Pancreas (tissue), 10 donors: ENCODE data around the gene HMGXB3. TPM values are rescaled to one million over a fixed set of nuclear protein-coding genes. Genes with fewer than 3 reads are reported as not detected.
A peak's percentile ranks its signal among the peaks of the same experiment; 100 is the strongest.

Experiments used
- ATAC-seq, 4 donors: fragments of 200-7000 bp; cut with Tn5 transposase; one replicate each; pipeline versions ENCODE4 v1.8.0 to v1.9.1; 2020; ENCODE audit warnings: mild to moderate bottlenecking in 4 of 4, moderate library complexity in 4 of 4
- DNase-seq, 6 donors: peaks; one replicate each; pipeline ENCODE4 v3.0.0-alpha.2; 2020
- FAIRE-seq: peaks from 2 replicates; lab custom pipeline; 2012; peaks lifted over from hg19 to GRCh38; lab: Jason Lieb, UNC
- H3K27ac ChIP-seq, 4 donors: fragments of 200-600 bp; sonication (generic); 1 replicate in 3 of 4; 2 replicates in 1 of 4; pipeline versions ENCODE4 v1.5.0 to v1.8.0; 2020
- H3K27me3 ChIP-seq, 4 donors: fragments of 200-600 bp; one replicate each; pipeline ENCODE4 v1.8.0; 2021
- H3K36me3 ChIP-seq, 3 donors: fragments of 200-600 bp; sonication (generic) in 1 of 3; one replicate each; pipeline versions ENCODE4 v1.5.0 to v1.8.0; 2020 to 2021
- H3K4me1 ChIP-seq, 3 donors: fragments of 200-600 bp; one replicate each; pipeline ENCODE4 v1.8.0; 2021
- H3K4me3 ChIP-seq, 4 donors: fragments of 200-600 bp; sonication (generic) in 2 of 4; one replicate each; pipeline versions ENCODE4 v1.5.0 to v1.8.0; 2020 to 2021
- H3K9me3 ChIP-seq, 4 donors: fragments of 200-600 bp; one replicate each; pipeline ENCODE4 v1.8.0; 2021
- WGBS, 2 donors: extraction: QIAGEN DNeasy Blood & Tissue Kit; methylation state at CpG; one replicate each; pipeline ENCODE4 v1.1.7; 2013; 5-methylcytosine and 5-hydroxymethylcytosine counted together
- intact Hi-C, 3 donors: fragments of 100-400 bp; cut with DNase I; formaldehyde crosslinking; loops; one replicate each; pipeline versions ENCODE4 v1.11.1 to v1.14.2; 2022
- polyA plus RNA-seq, 2 donors: library from polyadenylated mRNA; stranded (reverse); fragments of 200-250 nt; gene quantifications; one replicate each; pipeline ENCODE4 v1.2.3, GENCODE V29; 2013
- total RNA-seq, 6 donors: library from RNA; stranded (reverse); fragmentation: NEBNext Ultra II Directional in 4 of 6; extraction: Animal tissue kit (Norgen Biotek cat#: 25700) in 4 of 6; gene quantifications; one replicate each; pipeline versions ENCODE4 v1.2.1 to v1.2.4, GENCODE V29; 2021 to 2023
- TF ChIP-seq, protein P1 (sequence below), 4 donors: fragments of 200-600 bp; sonication (generic) in 3 of 4; IDR thresholded peaks; one replicate each; pipeline versions ENCODE4 v1.5.0 to v1.8.0; 2021; ENCODE audit warnings: antibody characterized with exemption in 4 of 4
- donor health status: healthy with polysubstance abuse.
- donor health status: DM: no; HTN: no; CAD: no; lungs with moderate emphysema.
- donor health status: DM: no; HTN: no; CAD: no.
- donor health status: control.
- donor health status: control.
- donor health status: Bipolar disorder and iron deficiency.
- donor health status: DM: yes; HTN: yes; CAD: no.
- donor health status: DM: no; HTN: no; CAD: no.
- donor health status: DM: no; HTN: no; CAD: no.
- donor health status: DM: yes; HTN: yes; CAD: no.

The HMGXB3 gene
- total and polyA plus RNA-seq, 8 donors, result 8.6 to 21.4 (median 12.8) TPM

DNA sequence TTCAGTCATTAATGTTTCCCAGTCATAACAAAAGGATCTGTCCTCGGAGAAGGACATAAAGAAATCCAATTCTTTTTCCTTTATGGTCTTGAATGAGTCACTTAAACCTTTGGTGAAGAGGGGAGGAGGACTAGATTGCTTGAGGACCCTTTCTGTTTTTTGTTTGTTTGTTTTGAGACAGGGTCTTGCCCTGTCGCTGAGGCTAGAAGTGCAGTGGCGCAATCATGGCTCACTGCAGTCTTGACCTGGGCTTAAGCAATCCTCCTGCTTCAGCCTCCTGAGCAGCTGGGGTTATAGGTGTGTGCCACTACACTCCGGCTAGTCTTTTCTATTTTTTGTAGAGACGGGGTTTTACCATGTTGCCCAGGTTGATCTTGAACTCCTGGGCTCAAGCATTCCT is 12.4 kb upstream of the HMGXB3 start:
- TF ChIP-seq, protein P1, sequence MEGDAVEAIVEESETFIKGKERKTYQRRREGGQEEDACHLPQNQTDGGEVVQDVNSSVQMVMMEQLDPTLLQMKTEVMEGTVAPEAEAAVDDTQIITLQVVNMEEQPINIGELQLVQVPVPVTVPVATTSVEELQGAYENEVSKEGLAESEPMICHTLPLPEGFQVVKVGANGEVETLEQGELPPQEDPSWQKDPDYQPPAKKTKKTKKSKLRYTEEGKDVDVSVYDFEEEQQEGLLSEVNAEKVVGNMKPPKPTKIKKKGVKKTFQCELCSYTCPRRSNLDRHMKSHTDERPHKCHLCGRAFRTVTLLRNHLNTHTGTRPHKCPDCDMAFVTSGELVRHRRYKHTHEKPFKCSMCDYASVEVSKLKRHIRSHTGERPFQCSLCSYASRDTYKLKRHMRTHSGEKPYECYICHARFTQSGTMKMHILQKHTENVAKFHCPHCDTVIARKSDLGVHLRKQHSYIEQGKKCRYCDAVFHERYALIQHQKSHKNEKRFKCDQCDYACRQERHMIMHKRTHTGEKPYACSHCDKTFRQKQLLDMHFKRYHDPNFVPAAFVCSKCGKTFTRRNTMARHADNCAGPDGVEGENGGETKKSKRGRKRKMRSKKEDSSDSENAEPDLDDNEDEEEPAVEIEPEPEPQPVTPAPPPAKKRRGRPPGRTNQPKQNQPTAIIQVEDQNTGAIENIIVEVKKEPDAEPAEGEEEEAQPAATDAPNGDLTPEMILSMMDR (IDR thresholded peaks at IDR 0.05), result no peak
- Histone ChIP-seq H3K36me3 (no peaks in the 10 kb centered on the region), H3K9me3 (no peaks in the 10 kb centered on the region), H3K27ac (no peak overlapping the region), H3K27me3 (no peaks in the 10 kb centered on the region), H3K4me1 (no peaks in the 10 kb centered on the region), H3K4me3 (no peak overlapping the region)
- DNase-seq (no peak), FAIRE-seq (no peak), ATAC-seq (no peak)
- intact Hi-C loops, result loop anchor here in 1 of 3 donors (10.0 kb wide), 1 partner anchor 143 kb away; no protein-coding TSS in a partner anchor
- 86% methylated on average over 5 of the region's 5 CpGs for WGBS, 2 donors

- no peaks in the 10 kb centered on the region for H3K27me3 ChIP-seq
- DNase-seq, result peak; percentile 55 to 79 (median 64)
- peak; percentile 82 to 100 (median 98) for ATAC-seq
- peak; percentile 67 for FAIRE-seq
- intact Hi-C loops, result loop anchor here in 2 of 3 donors (5.0 to 10.0 kb wide), 3 partner anchors 46 to 346 kb away; partner anchors contain the start of gene PDE6A (in 1 of the 2)
- WGBS, 2 donors, result 59 to 60% methylated on average over 4 of the region's 4 CpGs
- no peaks in the 10 kb centered on the region for H3K9me3 ChIP-seq
- H3K4me3 ChIP-seq, result no peak overlapping the region
- H3K36me3 ChIP-seq, result peaks cover 0 to 18% (median 0%) of the 10 kb centered on the region in 3 donors
- no peaks in the 10 kb centered on the region for H3K4me1 ChIP-seq
- TF ChIP-seq, protein P1 (IDR thresholded peaks at IDR 0.05), result peak; percentile 75 to 92 (median 88)
- H3K27ac ChIP-seq, result no peak overlapping the region
Observed at GRCh38 chr5:149990518-149991376, 9.8 kb upstream of the HMGXB3 start.

DNA sequence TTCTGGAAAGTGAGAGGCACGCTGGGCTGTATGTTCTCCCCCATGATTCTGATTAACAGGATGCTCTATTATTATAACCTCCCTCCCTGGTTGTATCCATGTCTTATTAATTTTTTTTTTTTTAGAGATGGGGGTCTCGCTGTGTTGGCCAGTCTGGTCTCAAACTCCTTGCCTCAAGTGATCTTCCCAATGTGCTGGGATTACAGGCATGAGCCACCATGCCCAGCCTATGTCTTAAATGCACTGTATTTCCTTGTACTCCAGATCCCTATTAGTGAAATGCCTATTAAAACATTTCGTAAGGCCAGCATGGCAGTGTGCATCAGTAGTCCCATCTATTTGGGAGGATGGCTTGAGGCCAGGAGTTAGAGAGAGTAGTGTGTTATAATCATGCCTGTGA is 7.1 kb upstream of the HMGXB3 start:
- no peak for DNase-seq
- no peaks in the 10 kb centered on the region for H3K4me1 ChIP-seq
- ATAC-seq, result no peak
- intact Hi-C loops, result loop anchor here in 2 of 3 donors (5.0 to 10.0 kb wide), 3 partner anchors 49 to 349 kb away; partner anchors contain the start of gene PDE6A (in 1 of the 2)
- peaks cover 0 to 18% (median 0%) of the 10 kb centered on the region in 3 donors for H3K36me3 ChIP-seq
- H3K27ac ChIP-seq, result no peak overlapping the region
- no peaks in the 10 kb centered on the region for H3K27me3 ChIP-seq
- H3K4me3 ChIP-seq, result no peak overlapping the region
- TF ChIP-seq, protein P1 (IDR thresholded peaks at IDR 0.05), result no peak
- no peaks in the 10 kb centered on the region for H3K9me3 ChIP-seq
- FAIRE-seq, result no peak
- 89 to 90% methylated on average over 3 of the region's 3 CpGs for WGBS, 2 donors

GRCh38 chr5:149995385-149996204 is 4.9 kb upstream of the HMGXB3 start:
- Histone ChIP-seq H3K27me3 (no peaks in the 10 kb centered on the region), H3K27ac (no peak overlapping the region), H3K9me3 (no peaks in the 10 kb centered on the region), H3K4me3 (no peak overlapping the region), H3K36me3 (peaks cover 0 to 18% (median 0%) of the 10 kb centered on the region in 3 donors), H3K4me1 (peaks cover 6 to 7% (median 6%) of the 10 kb centered on the region in 3 donors)
- TF ChIP-seq, protein P1 (IDR thresholded peaks at IDR 0.05), result no peak
- intact Hi-C loops, result loop anchor here in 2 of 3 donors (10.0 kb wide), 2 partner anchors 51 to 351 kb away; partner anchors contain the start of gene PDE6A (in 1 of the 2)
- no peak for FAIRE-seq
- ATAC-seq, result no peak
- DNase-seq, result no peak
- 85 to 88% methylated on average over 14 of the region's 14 CpGs for WGBS, 2 donors
